Hematopoietic multipotent progenitor cell treated with erythropoietin and hydrocortisone succinate and interleukin-3 and kit ligand, for 6 days (in vitro differentiated cells): ENCODE measurements around the gene PLEKHA3.
A peak's percentile ranks its signal among the peaks of the same experiment; 100 is the strongest.

Experiments used
- DNase-seq: peaks from one replicate; pipeline ENCODE4 v3.0.0-alpha.2; 2015

The PLEKHA3 gene

GRCh38 chr2:178526256-178526655 lies 46.0 kb downstream of the PLEKHA3 start:
- DNase-seq = no peak

GRCh38 chr2:178527592-178527991 lies 47.3 kb downstream of the PLEKHA3 start:
- no peak for DNase-seq

- DNase-seq = no peak
These were observed 48.4 kb downstream of the PLEKHA3 start for GRCh38 chr2:178528647-178529046.

- DNase-seq = no peak
These were observed 48.9 kb downstream of the PLEKHA3 start for GRCh38 chr2:178529194-178529593.

- DNase-seq = peak; percentile 17
These were observed 49.9 kb downstream of the PLEKHA3 start for GRCh38 chr2:178530131-178530530.

- peak; percentile 49 for DNase-seq
These were observed 50.4 kb downstream of the PLEKHA3 start for GRCh38 chr2:178530625-178531142.

GRCh38 chr2:178531168-178531567 lies 50.9 kb downstream of the PLEKHA3 start:
- no peak for DNase-seq

GRCh38 chr2:178536037-178536436 lies 55.8 kb downstream of the PLEKHA3 start:
- DNase-seq = no peak

- DNase-seq = no peak
These were observed 61.9 kb downstream of the PLEKHA3 start for GRCh38 chr2:178542161-178542560.

GRCh38 chr2:178542569-178542968 lies 62.3 kb downstream of the PLEKHA3 start:
- DNase-seq = no peak

GRCh38 chr2:178550352-178550751 lies 70.1 kb downstream of the PLEKHA3 start:
- DNase-seq = no peak

GRCh38 chr2:178553047-178553446 lies 72.8 kb downstream of the PLEKHA3 start:
- DNase-seq = no peak
